ENCODE results near the gene KSR2.

Gene KSR2

GRCh38 chr12:117889098-117889497, 79.7 kb downstream of the KSR2 start:
- H3K9ac ChIP-seq (ENCODE audit: low read length): no peak overlapping the region
- H2AFZ ChIP-seq (ENCODE audit: low read length): no peak overlapping the region
- H3K27ac ChIP-seq (ENCODE audit: low read depth, low read length, poor library complexity, severe bottlenecking): peak overlapping the region; percentile 57
- no peaks in the 10 kb centered on the region for H3K36me3 ChIP-seq (ENCODE audit: insufficient read depth, low read length)
- TF ChIP-seq EZH2 (IDR thresholded peaks at IDR 0.05; ENCODE audit: borderline replicate concordance, low read length) (no peak), CTCF (IDR thresholded peaks at IDR 0.05; ENCODE audit: low read length) (no peak)
- no peaks in the 10 kb centered on the region for H3K27me3 ChIP-seq (ENCODE audit: insufficient read depth, low read length)
- H3K9me2 ChIP-seq (ENCODE audit: low read depth, low read length): no peaks in the 10 kb centered on the region
- H3F3A ChIP-seq (ENCODE audit: insufficient read depth, low read length): no peaks in the 10 kb centered on the region
- H3K9me3 ChIP-seq (ENCODE audit: low read length): no peaks in the 10 kb centered on the region
- H3K79me2 ChIP-seq (ENCODE audit: insufficient read depth, low read length): no peaks in the 10 kb centered on the region
- peaks cover 24% of the 10 kb centered on the region for H3K4me1 ChIP-seq (ENCODE audit: insufficient read depth, low read length, severe bottlenecking)
- no peak overlapping the region for H3K4me2 ChIP-seq (ENCODE audit: low read length)
- no peaks in the 10 kb centered on the region for H4K20me1 ChIP-seq (ENCODE audit: insufficient read depth, low read length)
- no peak overlapping the region for H3K4me3 ChIP-seq (ENCODE audit: low read depth, low read length, poor library complexity, severe bottlenecking)

DNA sequence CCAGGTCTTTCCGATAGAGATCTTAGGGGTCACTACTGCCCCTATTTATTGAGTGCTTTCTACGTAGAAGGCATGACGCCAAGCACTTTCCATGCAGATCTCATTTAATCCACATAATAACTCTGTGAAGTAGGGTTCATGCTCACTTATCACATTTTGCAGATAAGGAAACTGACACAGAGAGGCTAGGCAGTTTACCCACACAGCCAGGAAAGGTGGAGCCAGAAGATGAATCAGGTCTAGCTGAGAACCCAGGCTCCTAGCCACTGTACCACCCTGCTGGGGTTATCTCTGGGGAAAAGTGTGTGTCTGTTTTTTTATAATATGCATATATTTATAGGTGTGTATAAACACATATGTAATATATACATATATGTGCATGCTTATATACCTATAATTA, 83.6 kb downstream of the KSR2 start:
- Histone ChIP-seq H3K4me3 (ENCODE audit: low read depth, low read length, poor library complexity, severe bottlenecking) (no peak overlapping the region), H3K4me1 (ENCODE audit: insufficient read depth, low read length, severe bottlenecking) (peaks cover 28% of the 10 kb centered on the region), H3K4me2 (ENCODE audit: low read length) (no peak overlapping the region), H3K36me3 (ENCODE audit: insufficient read depth, low read length) (no peaks in the 10 kb centered on the region), H3F3A (ENCODE audit: insufficient read depth, low read length) (no peaks in the 10 kb centered on the region), H3K79me2 (ENCODE audit: insufficient read depth, low read length) (no peaks in the 10 kb centered on the region), H3K9ac (ENCODE audit: low read length) (no peak overlapping the region), H3K9me2 (ENCODE audit: low read depth, low read length) (no peaks in the 10 kb centered on the region), H2AFZ (ENCODE audit: low read length) (no peak overlapping the region), H4K20me1 (ENCODE audit: insufficient read depth, low read length) (no peaks in the 10 kb centered on the region), H3K9me3 (ENCODE audit: low read length) (0 out of 2 replicates have a peak, but pooled peaks cover 2% of the 10 kb centered on the region), H3K27me3 (ENCODE audit: insufficient read depth, low read length) (no peaks in the 10 kb centered on the region), H3K27ac (ENCODE audit: low read depth, low read length, poor library complexity, severe bottlenecking) (peak overlapping the region; percentile 19)
- TF ChIP-seq CTCF (IDR thresholded peaks at IDR 0.05; ENCODE audit: low read length) (no peak), EZH2 (IDR thresholded peaks at IDR 0.05; ENCODE audit: borderline replicate concordance, low read length) (no peak)

- no peaks in the 10 kb centered on the region for H3K79me2 ChIP-seq (ENCODE audit: insufficient read depth, low read length)
- H4K20me1 ChIP-seq (ENCODE audit: insufficient read depth, low read length): no peaks in the 10 kb centered on the region
- H3K9me2 ChIP-seq (ENCODE audit: low read depth, low read length): no peaks in the 10 kb centered on the region
- H3K9me3 ChIP-seq (ENCODE audit: low read length): 0 out of 2 replicates have a peak, but pooled peaks cover 2% of the 10 kb centered on the region
- no peak overlapping the region for H3K4me2 ChIP-seq (ENCODE audit: low read length)
- no peak overlapping the region; the same call in 1 of the 2 replicates for H3K9ac ChIP-seq (ENCODE audit: low read length)
- no peaks in the 10 kb centered on the region for H3F3A ChIP-seq (ENCODE audit: insufficient read depth, low read length)
- no peak overlapping the region for H3K4me3 ChIP-seq (ENCODE audit: low read depth, low read length, poor library complexity, severe bottlenecking)
- H3K27me3 ChIP-seq (ENCODE audit: insufficient read depth, low read length): no peaks in the 10 kb centered on the region
- H2AFZ ChIP-seq (ENCODE audit: low read length): no peak overlapping the region
- TF ChIP-seq CTCF (IDR thresholded peaks at IDR 0.05; ENCODE audit: low read length): no peak
- TF ChIP-seq EZH2 (IDR thresholded peaks at IDR 0.05; ENCODE audit: borderline replicate concordance, low read length): no peak
- peak overlapping the region; percentile 19 for H3K27ac ChIP-seq (ENCODE audit: low read depth, low read length, poor library complexity, severe bottlenecking)
- peaks cover 18% of the 10 kb centered on the region for H3K4me1 ChIP-seq (ENCODE audit: insufficient read depth, low read length, severe bottlenecking)
- H3K36me3 ChIP-seq (ENCODE audit: insufficient read depth, low read length): no peaks in the 10 kb centered on the region
Observed at GRCh38 chr12:117884161-117884560, 84.6 kb downstream of the KSR2 start.
